OCI-LY3 (cell line): ENCODE measurements around the gene NTNG1.

Experiments
- EZH2phosphoT487 ChIP-seq: fragments of 200-600 bp; shearing (Covaris generic); IDR thresholded peaks from 2 replicates; pipeline ENCODE4 v1.6.1; 2018; ENCODE audit warnings: antibody characterized with exemption, mixed run types, low read depth
- TF ChIP-seq, protein P1 (sequence below): fragments of 200-600, 300-600 bp; sonication (generic); IDR thresholded peaks from 2 replicates; pipeline ENCODE4 v1.5.1; 2014; ENCODE audit warnings: antibody characterized with exemption, low read length, low read depth

DNA sequence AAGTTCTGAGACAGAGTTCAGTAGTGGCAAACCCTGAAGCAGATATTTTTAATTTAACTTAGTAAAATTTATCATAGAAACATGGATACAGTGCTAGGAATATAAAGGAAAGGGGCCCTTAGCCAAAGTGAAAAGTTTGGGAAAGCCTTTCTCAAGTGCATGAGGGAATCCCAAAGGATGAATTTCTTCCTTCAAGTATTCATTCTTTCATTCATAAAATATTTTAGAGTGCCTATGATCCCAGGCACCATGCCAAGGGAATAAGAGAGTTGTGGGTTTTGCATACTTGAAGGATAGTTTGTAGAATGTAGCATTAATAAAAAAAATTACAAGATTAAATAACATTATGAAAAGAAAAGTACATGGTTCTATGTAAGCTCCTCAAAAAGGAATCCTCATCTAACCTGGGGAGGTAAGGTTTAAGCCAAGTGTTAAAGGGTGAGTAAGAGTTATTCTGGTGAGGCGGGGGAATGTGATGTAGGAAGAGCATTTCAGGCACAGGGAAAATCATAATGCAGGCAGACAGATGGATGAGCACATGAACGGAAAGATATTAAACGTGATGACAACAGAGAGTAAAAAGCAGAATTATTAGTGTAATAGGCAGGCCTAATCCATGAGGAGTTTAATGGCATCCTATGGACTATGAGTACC lies 40.4 kb upstream of the NTNG1 start:
- TF ChIP-seq, protein P1, sequence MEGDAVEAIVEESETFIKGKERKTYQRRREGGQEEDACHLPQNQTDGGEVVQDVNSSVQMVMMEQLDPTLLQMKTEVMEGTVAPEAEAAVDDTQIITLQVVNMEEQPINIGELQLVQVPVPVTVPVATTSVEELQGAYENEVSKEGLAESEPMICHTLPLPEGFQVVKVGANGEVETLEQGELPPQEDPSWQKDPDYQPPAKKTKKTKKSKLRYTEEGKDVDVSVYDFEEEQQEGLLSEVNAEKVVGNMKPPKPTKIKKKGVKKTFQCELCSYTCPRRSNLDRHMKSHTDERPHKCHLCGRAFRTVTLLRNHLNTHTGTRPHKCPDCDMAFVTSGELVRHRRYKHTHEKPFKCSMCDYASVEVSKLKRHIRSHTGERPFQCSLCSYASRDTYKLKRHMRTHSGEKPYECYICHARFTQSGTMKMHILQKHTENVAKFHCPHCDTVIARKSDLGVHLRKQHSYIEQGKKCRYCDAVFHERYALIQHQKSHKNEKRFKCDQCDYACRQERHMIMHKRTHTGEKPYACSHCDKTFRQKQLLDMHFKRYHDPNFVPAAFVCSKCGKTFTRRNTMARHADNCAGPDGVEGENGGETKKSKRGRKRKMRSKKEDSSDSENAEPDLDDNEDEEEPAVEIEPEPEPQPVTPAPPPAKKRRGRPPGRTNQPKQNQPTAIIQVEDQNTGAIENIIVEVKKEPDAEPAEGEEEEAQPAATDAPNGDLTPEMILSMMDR: no peak
- no peak for TF ChIP-seq EZH2phosphoT487
